ENCODE measurements around the gene GGA3. TPM values are rescaled to one million over a fixed set of nuclear protein-coding genes. Genes with fewer than 3 reads are reported as not detected.

The GGA3 gene
- total RNA-seq, 1 experiment from 2014 or later: 61.6 TPM

Other genes starting within 250 kb of the GGA3 start
- 55.2 TPM for gene MRPL58, start 248.9 kb downstream of the GGA3 start, total RNA-seq (2021; ENCODE audit: unreplicated experiment)
- 413 TPM for gene ATP5PD, start 214.6 kb downstream of the GGA3 start, total RNA-seq (2021; ENCODE audit: unreplicated experiment)
- 34.9 TPM for gene KCTD2, start 214.4 kb downstream of the GGA3 start, total RNA-seq (2021; ENCODE audit: unreplicated experiment)
- 46.6 TPM for gene SLC16A5, start 173.7 kb downstream of the GGA3 start, total RNA-seq (2021; ENCODE audit: unreplicated experiment)
- gene ARMC7, start 151.6 kb downstream of the GGA3 start, total RNA-seq (2021; ENCODE audit: unreplicated experiment): 48.7 TPM
- gene NT5C, start 129.9 kb downstream of the GGA3 start, total RNA-seq (2021; ENCODE audit: unreplicated experiment): 63.4 TPM
- gene JPT1, start 107.1 kb downstream of the GGA3 start, total RNA-seq (2021; ENCODE audit: unreplicated experiment): 448 TPM
- gene SUMO2, start 78.6 kb downstream of the GGA3 start, total RNA-seq (2021; ENCODE audit: unreplicated experiment): 616 TPM
- 141 TPM for gene NUP85, start 55.9 kb downstream of the GGA3 start, total RNA-seq (2021; ENCODE audit: unreplicated experiment)
- 85.0 TPM for gene MRPS7, start 273 bp upstream of the GGA3 start, total RNA-seq (2021; ENCODE audit: unreplicated experiment)
- 34.4 TPM for gene MIF4GD, start 9.6 kb upstream of the GGA3 start, total RNA-seq (2021; ENCODE audit: unreplicated experiment)
- gene SLC25A19, start 27.8 kb upstream of the GGA3 start, total RNA-seq (2021; ENCODE audit: unreplicated experiment): 29.0 TPM
- gene GRB2, start 144.1 kb upstream of the GGA3 start, total RNA-seq (2021; ENCODE audit: unreplicated experiment): 148 TPM
- gene TMEM94, start 195.0 kb upstream of the GGA3 start, total RNA-seq (2021; ENCODE audit: unreplicated experiment): 129 TPM

Data from Panc1 (cell line).